ENCODE data around the gene NUP62. TPM values are rescaled to one million over a fixed set of nuclear protein-coding genes. Genes with fewer than 3 reads are reported as not detected.
"Not testable (repeated sequence)": the region's sequence is repeated elsewhere in the genome, so short reads cannot be mapped to it uniquely, and the experiment has no call there.

The NUP62 gene
- total RNA-seq, 1 donor from 2014 or later, result 42.7 TPM

DNA sequence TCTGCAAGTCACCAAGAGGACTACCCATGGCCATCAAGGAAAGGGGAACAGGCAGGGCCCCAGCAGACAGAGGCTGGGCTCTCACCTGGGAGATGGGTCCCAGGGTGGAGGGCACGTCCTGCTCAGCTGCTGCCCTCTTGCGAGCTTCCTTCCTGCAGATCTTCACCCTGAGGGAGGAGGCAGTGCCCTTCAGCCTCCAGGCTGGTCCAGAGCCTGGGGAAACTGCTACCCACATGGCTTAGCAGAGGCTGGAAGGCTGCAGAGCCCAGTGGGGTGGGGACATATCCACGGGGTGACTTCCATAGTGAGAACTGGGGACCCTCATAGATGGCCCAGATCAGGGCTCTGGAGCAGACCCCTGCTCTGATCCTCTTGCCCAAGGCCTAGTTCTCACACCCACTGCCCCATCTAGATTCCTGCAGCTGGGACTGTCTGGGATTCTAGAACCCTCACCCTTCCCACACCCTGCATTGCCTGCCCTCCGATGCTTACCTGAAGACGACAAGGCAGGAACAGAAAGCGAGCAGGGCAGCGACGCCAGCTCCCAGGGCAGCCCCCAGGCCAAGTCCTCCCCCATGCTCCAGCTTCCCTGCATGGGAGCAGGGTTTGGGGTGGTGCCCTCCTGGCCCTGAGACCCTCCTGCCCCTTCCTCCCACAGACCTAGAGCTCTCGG lies 22.6 kb upstream of the NUP62 start:
- no peak for DNase-seq (ENCODE audit: low spot score)

DNA sequence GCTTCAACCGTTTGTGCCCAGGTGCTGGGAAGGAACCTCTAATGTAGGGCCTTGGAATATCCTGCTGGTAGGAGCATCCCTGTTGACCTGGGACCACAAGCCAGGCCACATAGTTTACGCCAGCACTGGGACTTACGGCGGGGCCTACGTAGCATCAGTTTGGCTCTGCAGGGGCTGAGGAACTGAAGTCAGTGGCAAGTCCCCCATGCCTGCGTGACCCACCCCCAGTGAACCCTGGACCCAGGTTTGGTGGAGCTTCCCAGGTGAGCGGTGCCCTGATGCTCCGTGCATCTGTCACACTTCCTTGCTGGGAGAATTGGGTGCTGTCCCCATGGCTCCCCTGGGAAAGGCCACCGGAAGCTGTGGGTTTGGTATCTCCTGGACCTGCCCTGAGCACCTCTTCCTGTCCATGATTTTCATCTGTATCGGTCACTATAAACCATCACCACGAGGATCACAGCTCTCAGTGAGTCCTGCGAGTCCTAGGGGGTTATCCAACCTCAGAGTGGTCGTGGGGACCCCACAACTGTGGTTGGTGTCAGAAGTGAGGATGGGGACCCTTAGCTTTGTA lies 21.7 kb upstream of the NUP62 start:
- no peak for DNase-seq (ENCODE audit: low spot score)

DNA sequence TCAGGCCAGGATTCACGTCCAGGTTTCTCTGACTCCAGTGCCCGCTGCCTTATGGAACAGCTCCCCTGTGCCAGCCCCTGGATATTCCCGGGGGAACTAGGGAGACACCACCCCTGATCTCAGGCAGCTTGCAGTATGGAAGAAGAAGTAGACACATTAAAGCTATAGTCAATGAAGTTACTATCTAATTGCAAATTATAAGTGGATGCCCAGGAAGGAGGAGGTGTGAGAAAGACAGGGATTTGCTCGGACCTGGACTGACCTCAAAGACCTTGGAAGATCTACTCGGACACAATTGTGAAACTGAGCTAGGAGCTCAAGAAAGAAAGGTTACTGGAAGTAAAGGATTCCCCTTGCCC lies 21.3 kb upstream of the NUP62 start:
- DNase-seq (ENCODE audit: low spot score), result no peak

DNA sequence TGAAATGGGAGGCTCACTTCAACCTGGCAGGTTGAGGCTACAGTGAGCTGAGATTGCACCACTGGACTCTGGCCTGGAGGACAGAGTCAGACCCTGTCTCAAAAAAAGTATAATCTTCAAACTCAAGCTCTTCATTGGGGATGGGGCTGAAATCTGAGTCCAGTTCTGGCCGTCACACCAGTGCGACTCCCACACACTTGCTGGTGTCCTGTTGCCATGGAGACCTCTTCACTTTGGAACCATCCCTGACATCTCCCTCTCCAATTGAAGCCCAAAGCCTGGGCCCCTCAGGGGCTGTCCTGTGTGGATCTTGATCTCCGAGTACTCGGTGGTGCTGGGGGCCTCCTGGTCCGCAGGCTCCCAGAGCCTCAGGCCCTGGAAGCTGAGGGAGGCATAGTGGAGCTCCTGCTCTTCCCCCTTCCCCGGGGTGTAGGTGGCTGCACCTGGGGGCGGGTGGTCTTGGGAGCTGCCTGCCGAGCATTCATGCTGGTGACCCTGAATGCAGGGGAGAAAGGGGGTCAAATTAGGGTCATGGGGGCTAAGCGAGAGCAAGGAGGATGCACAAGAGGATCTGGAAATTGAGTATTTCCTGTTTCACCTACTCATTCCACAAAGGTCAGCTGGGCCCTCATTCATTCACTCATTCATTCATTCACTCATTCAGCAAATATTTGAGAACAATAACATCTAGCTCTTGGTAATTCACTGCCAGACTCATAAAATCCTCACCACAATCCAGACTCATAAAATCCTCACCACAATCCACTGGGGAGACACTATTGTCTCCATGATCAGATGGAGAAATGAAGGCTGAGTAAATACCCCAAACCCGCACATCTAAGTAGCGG lies 20.7 kb upstream of the NUP62 start:
- DNase-seq (ENCODE audit: low spot score), result no peak

DNA sequence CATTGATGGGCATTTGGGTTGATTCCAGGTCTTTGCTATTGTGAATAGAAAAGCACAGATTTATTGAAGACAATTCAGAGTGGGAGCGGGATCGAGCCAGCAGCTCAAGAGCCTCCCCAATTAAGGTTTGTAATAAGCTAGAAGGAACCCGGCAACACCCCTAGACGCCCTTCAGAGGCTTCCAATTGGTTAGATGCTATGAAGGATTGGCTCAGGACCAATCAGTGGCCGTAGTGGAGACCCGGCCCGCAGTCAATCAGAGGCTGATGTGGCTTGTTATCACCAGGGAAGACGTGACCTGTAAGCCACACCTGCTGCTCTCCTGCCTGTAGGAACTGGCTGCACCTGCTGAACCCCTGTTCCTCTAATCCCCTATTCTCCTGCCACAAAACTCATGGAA lies 17.1 kb upstream of the NUP62 start:
- no peak for DNase-seq (ENCODE audit: low spot score)

DNA sequence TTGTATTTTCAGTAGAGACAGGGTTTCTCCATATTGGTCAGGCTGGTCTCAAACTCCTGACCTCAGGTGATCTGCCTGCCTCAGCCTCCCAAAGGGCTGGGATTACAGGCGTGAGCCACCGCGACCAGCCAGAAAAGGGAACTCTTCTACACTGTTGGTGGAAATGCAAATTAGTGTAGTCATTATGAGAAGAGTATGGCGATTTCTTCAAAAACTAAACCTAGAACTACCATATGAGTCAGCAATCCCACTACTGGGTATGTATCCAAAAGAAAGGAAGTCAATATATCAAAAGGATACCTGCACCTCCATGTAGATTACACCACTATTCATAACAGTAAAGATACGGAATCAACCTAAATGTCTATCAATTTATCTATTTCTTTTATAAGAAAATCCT lies 15.3 kb upstream of the NUP62 start:
- not testable (repeated sequence) for DNase-seq (ENCODE audit: low spot score)

DNA sequence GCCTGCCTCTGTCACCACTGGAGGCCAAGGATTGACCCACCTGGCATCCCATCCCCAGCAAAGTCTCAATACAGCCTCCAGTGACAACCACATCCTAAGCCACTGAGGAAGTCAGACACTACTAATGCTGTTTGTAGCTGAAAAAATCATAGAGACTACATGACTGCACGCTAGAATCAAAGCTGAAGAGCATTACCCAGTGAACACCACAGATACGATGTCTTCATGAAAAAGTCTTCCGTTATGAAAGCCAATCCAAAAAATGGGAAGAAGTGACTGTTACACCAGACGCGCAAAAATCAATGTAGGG lies 11.1 kb upstream of the NUP62 start:
- DNase-seq (ENCODE audit: low spot score), result no peak

DNA sequence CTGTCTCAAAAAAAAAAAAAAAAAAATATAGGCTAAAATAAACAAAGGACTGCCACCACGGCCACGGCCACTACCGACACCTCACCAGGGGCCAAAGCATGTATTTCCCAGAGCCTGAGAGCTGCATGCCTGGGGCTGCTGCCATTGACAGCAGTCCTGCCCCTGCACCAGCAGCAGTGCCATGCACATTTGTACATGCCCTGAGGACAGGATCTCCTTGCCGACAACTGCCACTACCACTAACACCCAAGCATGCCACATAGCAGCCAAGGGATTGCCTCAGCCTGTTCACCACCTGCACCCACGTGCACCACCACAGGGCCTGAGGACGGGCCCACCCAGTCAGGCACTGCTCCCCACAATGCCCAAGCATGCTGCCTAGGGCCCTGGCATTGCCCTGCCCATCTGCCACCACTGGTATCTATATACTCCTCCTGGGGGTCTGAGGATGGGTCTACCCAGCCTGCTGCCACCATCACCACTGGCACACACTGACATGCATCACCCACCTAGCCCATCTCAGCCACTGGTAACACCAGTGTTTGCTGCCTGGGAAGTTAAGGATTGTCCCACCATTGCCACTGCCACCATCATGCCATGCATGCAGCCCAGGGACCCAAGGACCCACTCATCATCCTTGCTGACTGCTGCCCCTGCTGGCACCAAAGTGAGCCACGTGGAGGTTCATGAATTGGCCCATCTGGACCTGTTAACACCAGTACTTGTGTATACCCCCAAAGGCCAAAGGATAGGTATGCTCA lies 10.6 kb upstream of the NUP62 start:
- DNase-seq (ENCODE audit: low spot score), result no peak

DNA sequence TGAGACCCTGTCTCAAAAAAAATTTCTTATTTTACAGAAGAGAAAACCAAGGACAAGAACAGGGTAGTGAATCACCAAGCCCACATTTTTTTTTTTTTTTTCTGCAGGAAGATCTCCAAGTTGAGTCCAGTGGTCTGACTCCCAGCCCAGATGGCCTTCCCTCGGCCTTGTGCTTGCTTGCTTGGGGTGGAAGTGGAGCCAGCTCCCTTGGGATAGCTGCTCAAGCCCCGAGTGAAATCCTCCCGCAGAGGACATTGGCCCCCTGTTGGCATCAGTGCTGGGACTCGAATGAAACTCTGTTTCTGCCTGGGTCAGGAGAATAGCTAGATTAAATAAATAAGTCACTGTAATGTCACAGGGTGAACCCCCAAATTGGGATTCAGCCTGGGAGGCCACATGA lies 9.4 kb upstream of the NUP62 start:
- DNase-seq (ENCODE audit: low spot score), result no peak

DNA sequence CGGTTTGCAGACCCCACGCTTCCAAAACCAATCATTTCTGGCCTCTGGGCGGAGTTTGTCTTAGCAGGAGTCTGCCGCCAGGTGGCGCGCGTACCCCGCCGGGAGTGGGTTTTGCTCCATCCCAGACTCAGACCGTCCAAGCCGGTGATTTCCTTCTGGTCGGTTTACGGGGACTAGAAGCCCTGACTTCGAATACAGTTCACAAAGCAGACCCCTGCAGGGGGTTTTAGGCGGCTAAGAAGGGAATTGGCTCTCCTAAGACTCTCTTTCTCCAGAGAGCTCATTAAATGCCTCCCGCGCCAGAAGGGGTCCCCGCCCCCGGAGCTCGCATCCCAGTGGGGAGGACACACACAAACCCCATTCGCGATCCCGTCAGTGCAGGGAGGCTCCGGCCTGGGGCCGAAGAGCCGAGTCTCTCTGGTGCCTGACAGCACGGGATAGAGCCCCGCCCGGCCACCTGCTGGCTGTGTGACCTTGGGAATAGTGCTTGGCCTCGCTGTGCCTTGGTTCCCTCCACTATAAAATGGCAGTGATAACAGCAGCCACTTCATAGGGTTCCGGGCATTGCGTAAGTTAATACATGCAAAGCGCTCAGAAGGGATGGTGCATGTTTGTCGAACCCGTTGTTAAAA lies 8.6 kb upstream of the NUP62 start:
- peak; percentile 80 for DNase-seq (ENCODE audit: low spot score)

DNA sequence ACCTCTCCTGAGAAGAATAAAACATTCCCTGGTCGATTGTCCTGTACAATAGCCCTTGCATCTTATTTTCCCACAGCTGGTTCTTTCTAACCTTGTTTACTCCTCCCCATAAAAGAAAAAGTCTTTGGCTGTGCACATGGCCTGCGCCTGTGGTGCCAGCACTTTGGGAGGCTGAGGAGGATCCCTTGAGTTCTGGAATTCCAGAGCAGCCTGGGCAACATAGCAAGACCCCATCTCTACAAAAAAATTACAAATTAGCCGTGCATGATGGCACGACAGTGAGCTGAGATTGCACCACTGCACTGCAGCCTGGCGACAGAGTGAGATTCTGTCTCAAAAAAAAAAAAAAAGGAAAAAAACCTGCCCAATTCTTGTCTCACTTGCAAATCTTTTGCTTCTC lies 7.2 kb upstream of the NUP62 start:
- no peak for DNase-seq (ENCODE audit: low spot score)

DNA sequence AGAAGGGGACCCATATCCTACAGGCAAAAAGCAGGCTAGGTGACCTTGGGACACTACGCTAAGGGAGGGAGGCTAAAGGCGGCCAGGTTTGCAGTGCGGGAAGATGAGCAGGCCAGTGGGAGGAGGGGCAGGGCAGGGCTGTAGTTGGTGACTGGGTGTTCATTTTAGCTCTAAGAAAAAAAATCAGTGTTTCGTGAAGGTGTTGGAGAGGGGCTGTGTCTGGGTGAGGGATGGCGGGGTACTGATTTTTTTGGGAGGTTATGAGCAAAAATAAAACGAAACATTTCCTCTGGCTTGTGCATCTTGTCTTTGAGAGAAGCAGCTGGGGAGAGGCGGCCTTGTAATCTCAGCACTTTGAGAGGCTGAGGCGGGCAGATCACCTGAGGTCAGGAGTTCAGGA lies 4.3 kb upstream of the NUP62 start:
- no peak for DNase-seq (ENCODE audit: low spot score)

DNA sequence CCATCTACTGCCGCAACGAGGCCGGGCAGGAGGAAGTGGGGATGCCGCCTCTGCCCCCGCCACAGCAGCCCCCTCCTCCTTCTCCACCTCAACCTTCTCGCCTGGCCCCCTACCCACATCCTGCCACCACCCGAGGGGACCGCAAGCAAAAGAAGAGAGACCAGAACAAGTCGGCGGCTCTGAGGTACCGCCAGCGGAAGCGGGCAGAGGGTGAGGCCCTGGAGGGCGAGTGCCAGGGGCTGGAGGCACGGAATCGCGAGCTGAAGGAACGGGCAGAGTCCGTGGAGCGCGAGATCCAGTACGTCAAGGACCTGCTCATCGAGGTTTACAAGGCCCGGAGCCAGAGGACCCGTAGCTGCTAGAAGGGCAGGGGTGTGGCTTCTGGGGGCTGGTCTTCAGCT lies 3.4 kb upstream of the NUP62 start:
- DNase-seq (ENCODE audit: low spot score), result no peak

DNA sequence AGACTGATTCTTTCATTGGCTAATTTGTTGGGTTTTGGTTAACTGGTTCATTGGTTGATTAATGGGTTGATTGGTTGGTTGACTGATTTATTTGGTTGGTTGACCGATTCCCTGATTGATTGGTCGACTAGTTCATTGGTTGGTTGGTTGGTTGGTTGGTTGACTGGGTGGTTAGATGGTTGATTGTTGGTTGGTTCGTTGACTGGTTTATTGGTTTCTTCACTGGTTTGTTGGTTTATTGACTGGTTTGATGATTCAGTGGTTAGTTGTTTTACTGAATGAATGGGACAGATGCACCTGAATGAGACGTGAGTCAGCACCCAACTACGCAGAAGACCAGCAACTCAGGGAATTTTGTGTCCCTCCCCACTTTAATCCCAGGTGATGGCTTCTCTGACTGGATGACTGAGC lies 2.7 kb upstream of the NUP62 start:
- DNase-seq (ENCODE audit: low spot score), result no peak

DNA sequence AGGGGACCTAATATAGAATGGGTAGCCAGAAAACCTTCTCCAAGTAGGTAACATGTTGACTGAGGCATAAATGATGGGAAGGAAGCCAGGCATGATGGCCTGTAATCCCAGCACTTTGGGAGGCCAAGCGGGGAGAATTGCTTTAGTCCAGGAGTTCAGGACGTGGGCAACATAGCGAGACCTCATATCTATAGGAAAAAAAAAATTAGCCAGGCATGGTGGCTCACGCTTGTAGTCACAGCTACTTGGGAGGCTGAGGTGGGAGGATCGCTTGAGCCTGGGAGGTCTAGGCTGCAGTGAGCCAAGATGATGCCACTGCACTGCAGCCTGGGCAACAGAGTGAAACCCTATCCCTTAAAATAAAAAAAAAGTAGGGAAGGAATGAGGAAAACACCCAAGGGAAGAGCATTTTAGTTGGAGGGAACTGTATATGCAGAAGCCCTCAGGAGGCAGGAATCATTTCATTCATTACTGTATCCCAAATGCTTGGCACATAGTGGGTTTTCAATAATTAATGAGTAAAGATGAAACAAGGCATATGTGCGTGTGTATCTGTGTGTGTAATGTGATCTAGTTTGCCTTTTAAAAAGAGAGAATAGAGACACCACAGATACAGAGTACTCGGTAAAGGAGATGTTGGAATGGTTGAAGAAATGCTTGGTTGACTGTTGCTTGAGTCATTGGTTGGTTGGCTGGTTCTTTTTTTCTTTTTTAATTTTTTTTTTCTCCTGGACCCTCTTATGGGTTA lies 2.2 kb upstream of the NUP62 start:
- DNase-seq (ENCODE audit: low spot score), result no peak

DNA sequence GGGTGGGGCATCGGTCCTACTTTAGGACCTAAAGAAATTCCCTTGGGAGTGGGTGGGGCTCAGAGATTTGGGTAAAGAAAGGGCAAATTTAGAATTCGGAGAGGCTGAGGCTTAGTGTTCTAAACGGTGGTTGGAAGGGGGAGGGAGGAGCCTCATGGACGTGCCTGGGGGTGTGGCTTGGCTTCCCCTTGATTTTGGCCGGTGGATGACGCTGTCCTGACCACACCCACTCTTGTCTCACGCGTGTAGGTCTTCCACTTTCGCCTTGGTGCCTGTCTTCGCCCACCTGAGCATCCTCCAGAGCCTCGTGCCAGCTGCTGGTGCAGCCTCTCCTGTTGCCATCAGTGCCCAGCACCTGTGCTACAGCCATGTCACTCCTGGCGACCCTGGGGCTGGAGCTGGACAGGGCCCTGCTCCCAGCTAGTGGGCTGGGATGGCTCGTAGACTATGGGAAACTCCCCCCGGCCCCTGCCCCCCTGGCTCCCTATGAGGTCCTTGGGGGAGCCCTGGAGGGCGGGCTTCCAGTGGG lies 1.2 kb upstream of the NUP62 start:
- no peak for DNase-seq (ENCODE audit: low spot score)

DNA sequence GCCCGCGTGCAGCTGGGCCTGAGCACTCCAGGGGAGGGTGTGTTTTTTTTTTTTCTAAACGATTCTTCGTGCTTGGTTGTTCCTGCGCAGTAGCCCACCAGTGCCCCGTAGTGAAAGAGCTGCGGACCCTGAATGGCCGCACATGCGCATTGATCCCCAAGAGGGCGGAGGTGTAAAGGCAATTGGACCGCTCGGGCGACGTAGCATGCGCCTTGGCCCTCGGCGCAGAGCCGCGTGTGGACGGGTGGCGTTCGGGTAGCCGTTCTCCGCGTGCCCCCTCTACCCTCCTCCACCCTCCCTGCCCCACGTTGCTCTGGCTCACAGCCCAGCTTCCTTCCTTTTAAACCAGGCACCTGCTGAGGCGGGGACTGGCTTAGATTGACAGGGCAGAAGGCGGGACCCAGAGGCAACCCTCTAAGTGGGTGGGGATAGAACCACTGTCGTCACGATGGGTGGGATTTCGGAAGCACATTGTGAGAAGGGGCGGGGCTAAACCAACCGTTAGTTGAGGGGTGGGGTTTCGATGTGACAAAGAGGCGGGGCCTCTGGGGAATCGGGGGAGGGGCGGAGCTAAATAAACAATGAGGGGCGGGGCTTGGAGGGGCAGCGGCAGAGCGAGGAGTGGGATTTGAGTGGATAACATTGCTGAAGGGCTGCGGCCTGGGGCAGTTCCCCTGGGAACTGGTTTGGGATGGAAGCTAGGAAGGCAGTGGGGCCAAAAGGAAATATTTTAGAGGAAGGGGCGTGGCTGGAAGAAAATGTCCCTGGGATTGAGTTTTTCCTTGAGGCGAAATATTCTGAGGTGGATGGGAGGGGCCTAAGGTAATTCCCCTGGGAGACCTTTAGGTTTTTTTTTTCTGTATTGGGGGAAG lies 543 bp upstream of the NUP62 start:
- peak; percentile 91 for DNase-seq (ENCODE audit: low spot score)

DNA sequence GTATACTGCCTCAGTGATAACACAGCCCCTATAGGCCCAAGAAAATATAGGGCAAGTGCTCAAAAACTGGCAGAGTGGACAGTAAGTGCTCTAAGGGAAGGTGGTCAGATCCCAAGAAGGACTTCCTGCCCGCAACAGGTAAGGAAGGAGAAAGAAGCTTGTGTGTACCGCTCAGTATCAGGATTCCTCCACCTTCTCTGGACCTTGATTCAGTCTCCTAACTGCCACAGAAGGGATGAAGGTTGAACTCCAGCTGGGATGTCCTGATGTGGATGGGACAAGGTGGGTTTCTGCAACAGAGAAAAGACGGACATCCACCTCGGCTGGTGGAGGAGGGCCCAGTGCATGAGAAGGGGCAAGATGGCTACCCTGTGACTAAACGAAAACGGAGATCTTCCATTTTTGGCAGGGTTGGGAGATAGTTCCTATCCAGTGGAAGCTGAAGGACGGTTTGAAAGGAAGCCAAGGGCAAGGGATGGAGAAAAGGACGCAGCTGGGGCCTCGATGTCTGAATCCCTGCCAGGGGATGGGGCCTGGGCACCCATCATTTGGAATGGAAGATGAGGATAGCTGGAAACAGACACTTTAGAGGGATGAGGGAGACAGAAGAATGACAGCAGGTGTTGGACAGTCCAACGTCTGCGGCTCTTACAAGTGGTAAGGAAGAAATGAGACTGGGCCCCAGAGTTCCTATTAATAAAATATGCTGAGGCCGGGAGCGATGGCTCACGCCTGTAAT lies 1.6 kb downstream of the NUP62 start:
- DNase-seq (ENCODE audit: low spot score), result no peak

DNA sequence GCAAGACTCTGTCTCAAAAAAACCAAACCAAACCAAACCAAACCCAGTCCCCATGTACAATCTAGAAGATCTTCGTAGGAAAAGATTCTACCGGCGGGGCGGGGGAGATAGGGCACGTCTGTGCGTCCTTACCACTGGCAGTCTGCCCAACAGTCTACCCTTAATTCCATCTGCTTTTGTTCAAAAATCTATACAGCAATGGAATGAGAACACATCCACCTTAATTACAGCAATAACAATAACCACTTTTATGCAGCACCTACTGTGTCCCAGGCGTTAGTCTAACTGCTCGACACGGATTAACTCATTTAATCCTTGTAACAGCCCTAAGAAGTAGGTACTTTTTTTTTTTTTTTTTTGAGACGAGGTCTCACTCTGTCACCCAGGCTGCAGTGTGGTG lies 2.8 kb downstream of the NUP62 start:
- no peak for DNase-seq (ENCODE audit: low spot score)

Measured in ureter (tissue), 1 donor.